Measurements from ENCODE around the gene RDX.

DNA sequence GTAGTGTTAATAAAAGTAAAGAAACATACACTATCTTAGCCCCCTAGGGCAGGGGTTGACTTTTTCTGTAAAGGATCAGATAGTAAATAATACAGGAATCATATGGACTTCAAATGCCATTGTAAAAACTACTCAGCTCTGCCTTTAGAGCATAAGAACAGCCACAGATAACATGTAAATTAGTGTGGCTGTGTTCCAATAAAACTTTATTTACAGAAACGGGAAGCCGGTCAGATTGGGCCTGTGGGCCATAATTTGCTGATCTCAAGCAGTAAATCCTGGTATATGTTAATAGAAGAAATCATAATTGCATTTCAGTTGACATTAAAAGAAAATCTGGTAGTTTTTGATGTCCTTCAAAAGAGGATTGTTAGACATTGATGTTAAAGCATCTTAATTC is 126.7 kb downstream of the RDX start:
- TF ChIP-seq, protein P1, sequence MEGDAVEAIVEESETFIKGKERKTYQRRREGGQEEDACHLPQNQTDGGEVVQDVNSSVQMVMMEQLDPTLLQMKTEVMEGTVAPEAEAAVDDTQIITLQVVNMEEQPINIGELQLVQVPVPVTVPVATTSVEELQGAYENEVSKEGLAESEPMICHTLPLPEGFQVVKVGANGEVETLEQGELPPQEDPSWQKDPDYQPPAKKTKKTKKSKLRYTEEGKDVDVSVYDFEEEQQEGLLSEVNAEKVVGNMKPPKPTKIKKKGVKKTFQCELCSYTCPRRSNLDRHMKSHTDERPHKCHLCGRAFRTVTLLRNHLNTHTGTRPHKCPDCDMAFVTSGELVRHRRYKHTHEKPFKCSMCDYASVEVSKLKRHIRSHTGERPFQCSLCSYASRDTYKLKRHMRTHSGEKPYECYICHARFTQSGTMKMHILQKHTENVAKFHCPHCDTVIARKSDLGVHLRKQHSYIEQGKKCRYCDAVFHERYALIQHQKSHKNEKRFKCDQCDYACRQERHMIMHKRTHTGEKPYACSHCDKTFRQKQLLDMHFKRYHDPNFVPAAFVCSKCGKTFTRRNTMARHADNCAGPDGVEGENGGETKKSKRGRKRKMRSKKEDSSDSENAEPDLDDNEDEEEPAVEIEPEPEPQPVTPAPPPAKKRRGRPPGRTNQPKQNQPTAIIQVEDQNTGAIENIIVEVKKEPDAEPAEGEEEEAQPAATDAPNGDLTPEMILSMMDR (IDR thresholded peaks at IDR 0.05; ENCODE audit: borderline replicate concordance, extremely low read depth, low read length, poor library complexity, severe bottlenecking) = no peak
- TF ChIP-seq EZH2 (IDR thresholded peaks at IDR 0.05; ENCODE audit: borderline replicate concordance, low read depth, low read length, severe bottlenecking) = no peak

All from DND-41 (cell line).